GM12891 (cell line): ENCODE measurements around the gene BICC1.

Experiments used
- PAX5 ChIP-seq: IDR thresholded peaks from 2 replicates; pipeline ENCODE4 v1.6.1; 2011; ENCODE audit warnings: low read length, moderate library complexity, mild to moderate bottlenecking; ENCODE audit not compliant: insufficient read depth, severe bottlenecking
- POLR2A ChIP-seq: IDR thresholded peaks from 2 replicates; pipeline ENCODE4 v1.6.1; 2011; ENCODE audit warnings: low read depth, low read length, control low read depth
- POLR2AphosphoS5 ChIP-seq: IDR thresholded peaks from 2 replicates; pipeline ENCODE4 v1.6.1; 2011; ENCODE audit warnings: low read depth, low read length, control low read depth
- POU2F2 ChIP-seq: IDR thresholded peaks from 2 replicates; pipeline ENCODE4 v1.6.1; 2011; ENCODE audit warnings: low read depth, mild to moderate bottlenecking, control low read depth, low read length, moderate library complexity
- SPI1 ChIP-seq: IDR thresholded peaks from 2 replicates; pipeline ENCODE4 v1.6.1; 2011; ENCODE audit warnings: low read depth, low read length, control low read depth
- TAF1 ChIP-seq: IDR thresholded peaks from 2 replicates; pipeline ENCODE4 v1.6.1; 2011; ENCODE audit warnings: low read depth, low read length, control low read depth

GRCh38 chr10:58765910-58766309, 253.2 kb downstream of the BICC1 start:
- TF ChIP-seq POLR2A, result no peak
- TF ChIP-seq TAF1, result no peak
- TF ChIP-seq POLR2AphosphoS5, result no peak
- TF ChIP-seq SPI1, result no peak
- no peak for TF ChIP-seq PAX5
- TF ChIP-seq POU2F2, result no peak
